ENCODE measurements around the gene GRM4. TPM values are rescaled to one million over a fixed set of nuclear protein-coding genes. Genes with fewer than 3 reads are reported as not detected.

GRM4 gene
- total and polyA plus RNA-seq, 2 donors from 2014 or later: not detected

DNA sequence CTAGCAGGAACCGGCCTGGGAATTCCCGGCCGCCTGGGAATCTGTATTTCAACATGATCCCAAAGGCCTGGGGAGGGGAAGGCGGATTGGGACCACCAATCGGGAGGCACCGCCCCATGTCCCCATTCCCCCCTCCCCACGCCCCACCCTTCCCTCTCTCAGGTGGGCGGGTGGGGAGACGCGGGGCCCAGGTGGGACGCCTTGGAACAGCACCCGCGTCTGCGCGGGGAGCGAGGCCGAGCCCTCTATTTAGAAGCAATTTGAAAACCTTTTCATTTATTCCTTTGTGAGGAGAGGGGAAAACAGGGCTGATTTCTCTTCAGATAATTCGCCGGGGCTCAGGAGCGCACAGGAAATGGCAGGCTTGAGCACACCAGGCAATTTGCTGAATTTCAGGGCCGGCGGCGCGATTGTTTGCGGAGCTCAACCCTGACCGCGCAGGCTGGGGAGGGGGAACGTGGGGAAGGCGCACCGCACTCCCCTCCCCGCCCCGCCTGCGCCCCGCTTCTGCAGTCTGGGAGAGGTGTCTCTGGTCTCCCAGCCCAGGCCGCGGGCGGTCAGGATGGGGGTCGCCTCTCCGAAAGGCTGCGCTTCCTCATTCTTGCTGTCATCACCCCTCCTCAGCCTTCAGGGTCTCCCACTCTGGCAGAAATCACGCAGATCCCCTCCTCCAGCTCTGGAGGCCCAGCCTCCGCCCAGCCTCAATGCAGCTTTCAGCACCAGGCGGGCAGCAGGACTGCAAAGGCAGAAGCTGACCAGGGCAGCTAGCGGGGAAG lies 170.0 kb downstream of the GRM4 start:
- intact Hi-C loops (cut with DNase I): no loop called here
- Histone ChIP-seq H3K4me1 (ENCODE audit: control insufficient read depth in 2 of 3, insufficient read depth in 2 of 3, low read depth in 1 of 3, low read length in 3 of 3) (no peaks in the 10 kb centered on the region), H3K36me3 (ENCODE audit: control insufficient read depth in 2 of 3, insufficient read depth in 3 of 3, low read length in 3 of 3) (no peaks in the 10 kb centered on the region), H3K27ac (ENCODE audit: low read depth in 2 of 2, low read length in 2 of 2) (no peak overlapping the region), H3K4me3 (ENCODE audit: low read length in 3 of 3) (no peak overlapping the region), H3K9ac (ENCODE audit: low read length in 3 of 3) (no peak overlapping the region), H3K9me3 (ENCODE audit: control insufficient read depth in 2 of 3, insufficient read depth in 1 of 3, low read length in 3 of 3) (peaks cover 0 to 4% (median 0%) of the 10 kb centered on the region in 3 donors), H3K27me3 (ENCODE audit: control insufficient read depth, insufficient read depth, low read length) (peaks cover 2% of the 10 kb centered on the region)
- no peak for TF ChIP-seq CTCF (IDR thresholded peaks at IDR 0.05; ENCODE audit: borderline replicate concordance, extremely low read depth, insufficient read depth)
- peak in 4 of 5 donors; percentile 48 to 56 (median 54) for DNase-seq
- FAIRE-seq: no peak

- FAIRE-seq (no peak), DNase-seq (no peak)
- H3K4me1 ChIP-seq (ENCODE audit: control insufficient read depth in 2 of 3, insufficient read depth in 2 of 3, low read depth in 1 of 3, low read length in 3 of 3): no peaks in the 10 kb centered on the region
- H3K27me3 ChIP-seq (ENCODE audit: control insufficient read depth, insufficient read depth, low read length): peaks cover 2% of the 10 kb centered on the region
- TF ChIP-seq CTCF (IDR thresholded peaks at IDR 0.05; ENCODE audit: borderline replicate concordance, extremely low read depth, insufficient read depth): no peak
- no peak overlapping the region for H3K9ac ChIP-seq (ENCODE audit: low read length in 3 of 3)
- intact Hi-C loops (cut with DNase I): no loop called here
- no peaks in the 10 kb centered on the region for H3K36me3 ChIP-seq (ENCODE audit: control insufficient read depth in 2 of 3, insufficient read depth in 3 of 3, low read length in 3 of 3)
- peaks cover 0 to 4% (median 0%) of the 10 kb centered on the region in 3 donors for H3K9me3 ChIP-seq (ENCODE audit: control insufficient read depth in 2 of 3, insufficient read depth in 1 of 3, low read length in 3 of 3)
- H3K27ac ChIP-seq (ENCODE audit: low read depth in 2 of 2, low read length in 2 of 2): no peak overlapping the region
- no peak overlapping the region for H3K4me3 ChIP-seq (ENCODE audit: low read length in 3 of 3)
Measured at GRCh38 chr6:33974471-33974870, 171.4 kb downstream of the GRM4 start.

- no peak for DNase-seq
- H3K9me3 ChIP-seq (ENCODE audit: control insufficient read depth in 2 of 3, insufficient read depth in 1 of 3, low read length in 3 of 3): peaks cover 0 to 4% (median 0%) of the 10 kb centered on the region in 3 donors
- intact Hi-C loops (cut with DNase I): no loop called here
- no peak overlapping the region for H3K27ac ChIP-seq (ENCODE audit: low read depth in 2 of 2, low read length in 2 of 2)
- no peak overlapping the region for H3K4me3 ChIP-seq (ENCODE audit: low read length in 3 of 3)
- TF ChIP-seq CTCF (IDR thresholded peaks at IDR 0.05; ENCODE audit: borderline replicate concordance, extremely low read depth, insufficient read depth): no peak
- no peak for FAIRE-seq
- H3K9ac ChIP-seq (ENCODE audit: low read length in 3 of 3): no peak overlapping the region
- H3K27me3 ChIP-seq (ENCODE audit: control insufficient read depth, insufficient read depth, low read length): peaks cover 2% of the 10 kb centered on the region
- H3K36me3 ChIP-seq (ENCODE audit: control insufficient read depth in 2 of 3, insufficient read depth in 3 of 3, low read length in 3 of 3): no peaks in the 10 kb centered on the region
- H3K4me1 ChIP-seq (ENCODE audit: control insufficient read depth in 2 of 3, insufficient read depth in 2 of 3, low read depth in 1 of 3, low read length in 3 of 3): no peaks in the 10 kb centered on the region
Measured at GRCh38 chr6:33974030-33974429, 171.9 kb downstream of the GRM4 start.
